Prostate gland (tissue), 2 donors: ENCODE data around the gene KCNJ18. TPM values are rescaled to one million over a fixed set of nuclear protein-coding genes. Genes with fewer than 3 reads are reported as not detected.
"Not testable (repeated sequence)": the region's sequence is repeated elsewhere in the genome, so short reads cannot be mapped to it uniquely, and the experiment has no call there.

Experiments
- DNase-seq: peaks from one replicate; pipeline ENCODE4 v3.0.0-alpha.2; 2019; ENCODE audit warnings: low spot score
- H3K27ac ChIP-seq, 2 donors: fragments of 200-600 bp; sonication (generic); 2 replicates each; pipeline ENCODE4 v1.5.1; 2017 to 2019
- H3K27me3 ChIP-seq: fragments of 200-600 bp; sonication (generic); replicated peaks from 2 replicates; pipeline ENCODE4 v1.5.1; 2019; ENCODE audit not compliant: insufficient read depth
- H3K36me3 ChIP-seq, 2 donors: fragments of 200-600 bp; sonication (generic); 1 replicate in 1 of 2; 2 replicates in 1 of 2; pipeline versions ENCODE4 v1.5.1 to v1.8.1; 2017 to 2019
- H3K4me1 ChIP-seq: fragments of 200-600 bp; sonication (generic); replicated peaks from 2 replicates; pipeline ENCODE4 v1.5.1; 2019
- H3K4me3 ChIP-seq, 2 donors: fragments of 200-600 bp; sonication (generic); 2 replicates each; pipeline ENCODE4 v1.5.1; 2017 to 2019
- H3K9me3 ChIP-seq: fragments of 200-600 bp; sonication (generic); 2 replicates; pipeline ENCODE4 v1.5.1; 2017
- WGBS: methylation state at CpG from one replicate; pipeline ENCODE4 v1.1.5; 2018; 5-methylcytosine and 5-hydroxymethylcytosine counted together
- intact Hi-C: fragments of 100-400 bp; cut with DNase I; formaldehyde crosslinking; loops from one replicate; pipeline ENCODE4 v1.14.2; 2022
- total RNA-seq, 2 donors: library from RNA; depleted of rRNA; stranded (reverse); fragments of >200 nt; gene quantifications; one replicate each; pipeline ENCODE4 v1.1.0, GENCODE V29; 2016

KCNJ18 gene
- total RNA-seq: not detected

GRCh38 chr17:21691883-21692703 is at the start of gene KCNJ18:
Gene KCNJ18, plus strand, starts transcription at chr17:21692523. Its CDS starts 10,264 bp downstream, at chr17:21702787.
- H3K27me3 ChIP-seq, H3K4me3 ChIP-seq, H3K4me1 ChIP-seq, H3K27ac ChIP-seq, intact Hi-C loops, H3K9me3 ChIP-seq, H3K36me3 ChIP-seq, DNase-seq: not testable (repeated sequence)
- 79% methylated on average over 17 of the region's 18 CpGs for whole genome bisulfite sequencing

GRCh38 chr17:21648125-21648524 is 44.2 kb upstream of the KCNJ18 start:
- 74% methylated on average over 6 of the region's 6 CpGs for WGBS
- H3K4me1 ChIP-seq: not testable (repeated sequence)

GRCh38 chr17:21650043-21650442 is 42.3 kb upstream of the KCNJ18 start:
- H3K36me3 ChIP-seq, intact Hi-C loops, H3K4me1 ChIP-seq, H3K27ac ChIP-seq, H3K9me3 ChIP-seq, H3K4me3 ChIP-seq, H3K27me3 ChIP-seq, DNase-seq: not testable (repeated sequence)
- WGBS: 90% methylated on average over 1 of the region's 1 CpG

More at GRCh38 chr17:21648125-21648524, 44.2 kb upstream of the KCNJ18 start:
- intact Hi-C loops, H3K27me3 ChIP-seq, DNase-seq, H3K27ac ChIP-seq, H3K36me3 ChIP-seq, H3K4me3 ChIP-seq, H3K9me3 ChIP-seq: not testable (repeated sequence)

- H3K9me3 ChIP-seq, H3K27me3 ChIP-seq, H3K4me1 ChIP-seq, DNase-seq, H3K4me3 ChIP-seq, H3K36me3 ChIP-seq, intact Hi-C loops, H3K27ac ChIP-seq: not testable (repeated sequence)
- WGBS: 38% methylated on average over 3 of the region's 4 CpGs
These were observed 40.3 kb upstream of the KCNJ18 start for GRCh38 chr17:21652049-21652448.

- H3K27ac ChIP-seq, intact Hi-C loops: not testable (repeated sequence)
- 91% methylated on average over 9 of the region's 10 CpGs for WGBS
These were observed 39.1 kb upstream of the KCNJ18 start for GRCh38 chr17:21653211-21653610.

GRCh38 chr17:21656518-21657309 is 35.6 kb upstream of the KCNJ18 start:
- H3K9me3 ChIP-seq, H3K27me3 ChIP-seq, H3K4me1 ChIP-seq, H3K27ac ChIP-seq, H3K4me3 ChIP-seq, intact Hi-C loops, DNase-seq, H3K36me3 ChIP-seq: not testable (repeated sequence)
- 63% methylated on average over 37 of the region's 47 CpGs for WGBS

More at GRCh38 chr17:21653211-21653610, 39.1 kb upstream of the KCNJ18 start:
- H3K4me3 ChIP-seq, H3K4me1 ChIP-seq, DNase-seq, H3K9me3 ChIP-seq, H3K27me3 ChIP-seq, H3K36me3 ChIP-seq: not testable (repeated sequence)

GRCh38 chr17:21659635-21660034 is 32.7 kb upstream of the KCNJ18 start:
- H3K36me3 ChIP-seq, H3K27ac ChIP-seq, H3K4me1 ChIP-seq, H3K9me3 ChIP-seq, H3K27me3 ChIP-seq, H3K4me3 ChIP-seq, intact Hi-C loops, DNase-seq: not testable (repeated sequence)
- 61% methylated on average over 7 of the region's 7 CpGs for WGBS

GRCh38 chr17:21661455-21661854 is 30.9 kb upstream of the KCNJ18 start:
- 50% methylated on average over 1 of the region's 1 CpG for WGBS
- DNase-seq, intact Hi-C loops, H3K4me1 ChIP-seq, H3K27me3 ChIP-seq, H3K36me3 ChIP-seq, H3K9me3 ChIP-seq, H3K27ac ChIP-seq, H3K4me3 ChIP-seq: not testable (repeated sequence)

- 72% methylated on average over 3 of the region's 3 CpGs for WGBS
These were observed 29.2 kb upstream of the KCNJ18 start for GRCh38 chr17:21663166-21663565.

GRCh38 chr17:21663614-21664474 is 28.5 kb upstream of the KCNJ18 start:
- DNase-seq, H3K4me1 ChIP-seq, H3K9me3 ChIP-seq, H3K27ac ChIP-seq, H3K27me3 ChIP-seq, H3K36me3 ChIP-seq, H3K4me3 ChIP-seq, intact Hi-C loops: not testable (repeated sequence)
- WGBS: 66% methylated on average over 7 of the region's 7 CpGs

More at GRCh38 chr17:21663166-21663565, 29.2 kb upstream of the KCNJ18 start:
- intact Hi-C loops, H3K27ac ChIP-seq, H3K9me3 ChIP-seq, H3K27me3 ChIP-seq, H3K4me3 ChIP-seq, DNase-seq, H3K36me3 ChIP-seq, H3K4me1 ChIP-seq: not testable (repeated sequence)

GRCh38 chr17:21665171-21665570 is 27.2 kb upstream of the KCNJ18 start:
- H3K9me3 ChIP-seq, H3K27me3 ChIP-seq, DNase-seq, H3K4me3 ChIP-seq, intact Hi-C loops, H3K4me1 ChIP-seq, H3K36me3 ChIP-seq, H3K27ac ChIP-seq: not testable (repeated sequence)
- WGBS: 68% methylated on average over 1 of the region's 1 CpG
